WERI-Rb-1 (cell line): Measurements from ENCODE around the gene TASP1.

Experiments
- DNase-seq: peaks from one replicate; pipeline ENCODE4 v3.0.0-alpha.2; 2020
- H3K27ac ChIP-seq: fragments of 250-450 bp; sonication (Bioruptor Pico); 2 replicates; pipeline ENCODE4 v1.5.1; 2020; ENCODE audit warnings: mild to moderate bottlenecking, moderate library complexity
- H3K27me3 ChIP-seq: fragments of 250-450 bp; sonication (Bioruptor Pico); 2 replicates; pipeline ENCODE4 v1.5.1; 2021; ENCODE audit warnings: mild to moderate bottlenecking, low read depth, moderate library complexity; ENCODE audit not compliant: insufficient read depth, severe bottlenecking
- H3K36me3 ChIP-seq: fragments of 250-450 bp; sonication (Bioruptor Pico); 2 replicates; pipeline ENCODE4 v1.5.1; 2020; ENCODE audit warnings: mild to moderate bottlenecking, moderate library complexity
- H3K4me3 ChIP-seq: 2 replicates; pipeline ENCODE4 v1.5.1; 2011; ENCODE audit warnings: low read depth, mild to moderate bottlenecking, control low read depth, low read length
- H3K9me3 ChIP-seq: fragments of 250-450 bp; sonication (Bioruptor Pico); 2 replicates; pipeline ENCODE4 v1.5.1; 2021; ENCODE audit warnings: mild to moderate bottlenecking, moderate library complexity; ENCODE audit not compliant: severe bottlenecking
- CTCF ChIP-seq: IDR thresholded peaks from 2 replicates; pipeline ENCODE4 v1.5.1; 2011; ENCODE audit warnings: low read depth, mild to moderate bottlenecking, control low read depth, inconsistent platforms, low read length

Gene TASP1

GRCh38 chr20:13507646-13508045, 131.1 kb downstream of the TASP1 start:
- Histone ChIP-seq H3K36me3 (no peaks in the 10 kb centered on the region), H3K9me3 (peaks cover 3% of the 10 kb centered on the region), H3K4me3 (no peak overlapping the region), H3K27me3 (no peaks in the 10 kb centered on the region), H3K27ac (no peak overlapping the region)
- TF ChIP-seq CTCF = no peak
- DNase-seq = no peak

- H3K27ac ChIP-seq = no peak overlapping the region
- H3K36me3 ChIP-seq = no peaks in the 10 kb centered on the region
- no peak for TF ChIP-seq CTCF
- no peak overlapping the region for H3K4me3 ChIP-seq
- H3K9me3 ChIP-seq = no peaks in the 10 kb centered on the region
- no peaks in the 10 kb centered on the region for H3K27me3 ChIP-seq
- no peak for DNase-seq
Observed at GRCh38 chr20:13501500-13501899, 137.2 kb downstream of the TASP1 start.

GRCh38 chr20:13494019-13494418, 144.7 kb downstream of the TASP1 start:
- H3K27ac ChIP-seq = no peak overlapping the region
- TF ChIP-seq CTCF = no peak
- no peak overlapping the region for H3K4me3 ChIP-seq
- no peaks in the 10 kb centered on the region for H3K9me3 ChIP-seq
- H3K36me3 ChIP-seq = no peaks in the 10 kb centered on the region
- no peak for DNase-seq
- H3K27me3 ChIP-seq = no peaks in the 10 kb centered on the region

GRCh38 chr20:13493143-13493542, 145.6 kb downstream of the TASP1 start:
- H3K27me3 ChIP-seq = no peaks in the 10 kb centered on the region
- no peak overlapping the region for H3K27ac ChIP-seq
- no peak for DNase-seq
- H3K36me3 ChIP-seq = no peaks in the 10 kb centered on the region
- no peaks in the 10 kb centered on the region for H3K9me3 ChIP-seq
- no peak overlapping the region for H3K4me3 ChIP-seq
- no peak for TF ChIP-seq CTCF

- TF ChIP-seq CTCF = no peak
- no peaks in the 10 kb centered on the region for H3K27me3 ChIP-seq
- H3K27ac ChIP-seq = no peak overlapping the region
- DNase-seq = no peak
- no peaks in the 10 kb centered on the region for H3K9me3 ChIP-seq
- H3K4me3 ChIP-seq = no peak overlapping the region
- H3K36me3 ChIP-seq = no peaks in the 10 kb centered on the region
Observed at GRCh38 chr20:13492001-13492481, 146.7 kb downstream of the TASP1 start.

GRCh38 chr20:13487202-13487601, 151.5 kb downstream of the TASP1 start:
- no peak for DNase-seq
- peaks cover 3% of the 10 kb centered on the region for H3K36me3 ChIP-seq
- H3K27me3 ChIP-seq = no peaks in the 10 kb centered on the region
- no peak for TF ChIP-seq CTCF
- H3K27ac ChIP-seq = no peak overlapping the region
- H3K9me3 ChIP-seq = no peaks in the 10 kb centered on the region
- no peak overlapping the region for H3K4me3 ChIP-seq
